HG03196 (cell line): ENCODE data around the gene PUS7L.

Experiments
- ATAC-seq: cut with Tn5 transposase; IDR thresholded peaks from one replicate; pipeline ENCODE4 v1.9.1; 2021; ENCODE audit not compliant: unreplicated experiment

Gene PUS7L

DNA sequence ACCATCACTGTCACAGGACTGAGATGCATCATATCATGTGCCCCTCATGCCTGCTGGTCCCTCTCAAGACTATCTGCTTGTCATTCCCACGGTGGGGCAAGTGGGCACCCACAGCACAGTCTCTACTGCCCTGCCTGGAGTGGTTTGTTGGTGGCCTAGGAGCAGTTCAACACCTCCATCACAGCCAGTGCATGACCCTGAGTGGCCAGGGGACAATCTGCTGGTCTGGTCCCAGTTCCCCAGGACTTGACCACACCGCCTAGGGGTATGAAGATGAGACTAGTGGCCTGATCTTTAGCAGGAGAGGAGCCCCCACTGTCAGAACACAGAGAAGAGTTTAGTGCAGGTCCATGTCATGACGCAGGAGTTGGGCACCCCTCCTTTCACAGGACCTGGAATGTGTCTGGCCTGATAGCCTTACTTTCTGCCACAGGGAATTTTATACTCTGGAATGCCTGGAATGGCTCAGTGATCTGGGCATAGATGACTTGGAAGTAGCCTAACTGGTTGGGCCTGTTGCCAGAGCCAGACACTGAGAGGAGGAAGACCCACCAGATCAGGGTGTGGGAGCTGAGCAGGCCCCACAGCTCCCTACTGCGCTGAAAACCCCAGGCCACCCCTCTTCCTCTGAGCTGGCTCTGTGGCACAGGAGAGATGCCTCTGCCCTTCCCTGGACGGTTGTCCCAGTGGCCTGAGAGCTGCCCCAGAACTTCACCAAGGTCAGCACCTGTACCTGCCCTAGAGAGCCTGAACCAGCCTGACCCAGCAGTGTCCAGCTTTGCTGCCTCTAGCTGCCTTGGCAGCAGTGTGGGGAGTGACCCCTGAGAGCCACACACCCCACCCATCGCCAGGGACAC is 83.3 kb downstream of the PUS7L start:
- ATAC-seq = no peak

- ATAC-seq = no peak
These were observed 89.2 kb downstream of the PUS7L start for GRCh38 chr12:43669373-43669772.
